Measurements from ENCODE around the gene ARHGAP20.
A peak's percentile ranks its signal among the peaks of the same experiment; 100 is the strongest.
"Not testable (repeated sequence)": the region's sequence is repeated elsewhere in the genome, so short reads cannot be mapped to it uniquely, and the experiment has no call there.

The ARHGAP20 gene

GRCh38 chr11:110712659-110713448, 617 bp upstream of the ARHGAP20 start:
- DNase-seq, result peak; percentile 2

GRCh38 chr11:110711448-110711775, 825 bp downstream of the ARHGAP20 start:
- no peak for DNase-seq

GRCh38 chr11:110710628-110711381, 1.4 kb downstream of the ARHGAP20 start:
- DNase-seq, result no peak

GRCh38 chr11:110704210-110704864, 7.9 kb downstream of the ARHGAP20 start:
- DNase-seq, result no peak

GRCh38 chr11:110691926-110692325, 20.3 kb downstream of the ARHGAP20 start:
- no peak for DNase-seq

GRCh38 chr11:110689306-110689705, 22.9 kb downstream of the ARHGAP20 start:
- no peak for DNase-seq

GRCh38 chr11:110679323-110679975, 32.8 kb downstream of the ARHGAP20 start:
- DNase-seq, result no peak

GRCh38 chr11:110675548-110675947, 36.7 kb downstream of the ARHGAP20 start:
- no peak for DNase-seq

- no peak for DNase-seq
These were observed 46.4 kb downstream of the ARHGAP20 start for GRCh38 chr11:110665689-110666465.

GRCh38 chr11:110655967-110656366, 56.3 kb downstream of the ARHGAP20 start:
- no peak for DNase-seq

GRCh38 chr11:110654456-110654855, 57.8 kb downstream of the ARHGAP20 start:
- no peak for DNase-seq

GRCh38 chr11:110645253-110645652, 67.0 kb downstream of the ARHGAP20 start:
- DNase-seq, result no peak

GRCh38 chr11:110634370-110634769, 77.9 kb downstream of the ARHGAP20 start:
- no peak for DNase-seq

- DNase-seq, result no peak
These were observed 80.7 kb downstream of the ARHGAP20 start for GRCh38 chr11:110631551-110631950.

- no peak for DNase-seq
These were observed 82.6 kb downstream of the ARHGAP20 start for GRCh38 chr11:110629594-110629993.

- DNase-seq, result no peak
These were observed 90.4 kb downstream of the ARHGAP20 start for GRCh38 chr11:110621826-110622225.

- DNase-seq, result not testable (repeated sequence)
These were observed 92.9 kb downstream of the ARHGAP20 start for GRCh38 chr11:110619366-110619765.

- DNase-seq, result no peak
These were observed 98.2 kb downstream of the ARHGAP20 start for GRCh38 chr11:110614031-110614430.

GRCh38 chr11:110613197-110613918, 98.9 kb downstream of the ARHGAP20 start:
- DNase-seq, result no peak

- DNase-seq, result no peak
These were observed 105.8 kb downstream of the ARHGAP20 start for GRCh38 chr11:110606415-110606814.

- DNase-seq, result no peak
These were observed 110.3 kb downstream of the ARHGAP20 start for GRCh38 chr11:110601936-110602335.

GRCh38 chr11:110600322-110600721, 111.9 kb downstream of the ARHGAP20 start:
- DNase-seq, result no peak

All from CD4-positive, alpha-beta T cell treated with Interleukin-10 for 1 hour (primary cell).